ENCODE measurements around the gene SOAT2.

The SOAT2 gene

DNA sequence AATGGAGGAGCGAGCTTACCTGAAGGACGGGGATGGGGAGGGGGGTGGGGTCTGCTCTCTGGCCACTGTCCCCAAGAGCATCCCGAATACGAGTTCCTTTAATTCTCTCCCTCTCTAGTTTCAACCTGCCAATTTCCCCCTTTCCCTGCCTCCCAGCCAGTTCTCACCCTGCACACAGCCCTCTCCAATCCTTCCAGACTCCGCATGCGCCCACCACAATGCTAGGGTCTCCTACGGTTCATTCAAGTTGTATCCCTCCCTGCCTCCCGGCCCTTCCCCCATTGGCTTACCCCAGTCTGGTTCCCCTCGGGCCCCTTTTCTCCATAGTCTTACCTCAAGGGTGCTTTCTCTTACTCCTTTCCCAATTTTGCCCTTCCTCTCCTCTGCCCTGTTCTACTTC lies 6.5 kb upstream of the SOAT2 start:
- no peak for DNase-seq (ENCODE audit: low spot score)
- in situ Hi-C loops (cut with MboI; ENCODE audit: low pct_unique_long_range_greater_than_20kb, low sequenced_read_pairs, unreplicated experiment): no loop called here
- no peak for TF ChIP-seq CTCF (IDR thresholded peaks at IDR 0.05; ENCODE audit: extremely low read depth, insufficient read depth, missing control alignments)

DNA sequence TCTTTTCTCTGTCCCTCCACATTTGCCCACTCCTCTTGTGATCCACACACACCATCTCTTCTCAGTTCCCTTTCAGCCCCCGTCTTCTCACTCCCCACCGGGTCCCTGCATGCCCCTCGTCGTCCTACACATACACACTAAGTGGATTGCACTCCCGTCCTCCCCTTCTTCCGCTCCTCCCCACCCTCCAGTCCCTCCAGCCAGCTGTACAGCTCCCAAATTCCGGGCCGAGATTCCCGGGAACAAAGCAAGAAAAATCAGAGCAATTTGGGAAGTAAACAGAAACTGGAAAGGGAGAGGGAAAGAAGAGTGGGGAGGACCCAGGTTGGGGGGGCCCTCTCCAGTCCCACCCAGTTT lies 6.1 kb upstream of the SOAT2 start:
- TF ChIP-seq CTCF (IDR thresholded peaks at IDR 0.05; ENCODE audit: extremely low read depth, insufficient read depth, missing control alignments): no peak
- in situ Hi-C loops (cut with MboI; ENCODE audit: low pct_unique_long_range_greater_than_20kb, low sequenced_read_pairs, unreplicated experiment): no loop called here
- DNase-seq (ENCODE audit: low spot score): no peak

- no peak for TF ChIP-seq CTCF (IDR thresholded peaks at IDR 0.05; ENCODE audit: extremely low read depth, insufficient read depth, missing control alignments)
- in situ Hi-C loops (cut with MboI; ENCODE audit: low pct_unique_long_range_greater_than_20kb, low sequenced_read_pairs, unreplicated experiment): no loop called here
- DNase-seq (ENCODE audit: low spot score): peak; percentile 65
Observed at GRCh38 chr12:53097564-53098353, 5.5 kb upstream of the SOAT2 start, which contains the start of gene IGFBP6. Gene IGFBP6, plus strand, starts transcription at chr12:53097667. Its CDS starts 51 bp downstream, at chr12:53097718.

DNA sequence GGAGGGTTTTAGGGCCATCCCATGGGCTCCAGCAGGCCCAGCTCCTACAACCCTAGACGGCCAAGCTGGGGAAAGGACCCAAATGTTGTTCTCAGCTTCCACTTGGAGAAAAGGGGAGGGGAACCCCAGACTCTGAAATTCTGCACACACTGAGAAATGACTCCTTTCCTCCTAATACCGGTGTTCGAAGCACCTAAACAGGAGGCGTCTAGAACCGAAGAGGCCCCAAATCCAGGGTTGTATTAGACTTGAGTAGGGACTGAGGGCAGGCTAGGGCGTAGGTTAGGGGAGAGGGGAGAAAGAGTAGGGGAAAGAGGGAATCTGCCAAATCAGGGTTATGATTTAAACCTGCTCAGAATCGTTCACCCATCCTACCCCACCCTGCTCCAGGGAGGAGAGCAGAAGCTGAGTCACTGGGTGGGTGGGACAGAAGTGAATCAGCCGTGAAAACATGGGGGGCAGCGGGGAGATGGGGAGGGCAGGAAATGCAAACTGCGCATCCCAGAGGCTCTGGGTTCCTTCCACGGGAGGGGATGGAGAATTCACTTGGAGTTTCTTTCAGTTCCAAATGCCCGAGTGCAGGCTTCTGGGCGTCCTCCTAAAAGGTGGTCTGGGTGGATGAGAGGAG lies 4.8 kb upstream of the SOAT2 start:
- in situ Hi-C loops (cut with MboI; ENCODE audit: low pct_unique_long_range_greater_than_20kb, low sequenced_read_pairs, unreplicated experiment): no loop called here

DNA sequence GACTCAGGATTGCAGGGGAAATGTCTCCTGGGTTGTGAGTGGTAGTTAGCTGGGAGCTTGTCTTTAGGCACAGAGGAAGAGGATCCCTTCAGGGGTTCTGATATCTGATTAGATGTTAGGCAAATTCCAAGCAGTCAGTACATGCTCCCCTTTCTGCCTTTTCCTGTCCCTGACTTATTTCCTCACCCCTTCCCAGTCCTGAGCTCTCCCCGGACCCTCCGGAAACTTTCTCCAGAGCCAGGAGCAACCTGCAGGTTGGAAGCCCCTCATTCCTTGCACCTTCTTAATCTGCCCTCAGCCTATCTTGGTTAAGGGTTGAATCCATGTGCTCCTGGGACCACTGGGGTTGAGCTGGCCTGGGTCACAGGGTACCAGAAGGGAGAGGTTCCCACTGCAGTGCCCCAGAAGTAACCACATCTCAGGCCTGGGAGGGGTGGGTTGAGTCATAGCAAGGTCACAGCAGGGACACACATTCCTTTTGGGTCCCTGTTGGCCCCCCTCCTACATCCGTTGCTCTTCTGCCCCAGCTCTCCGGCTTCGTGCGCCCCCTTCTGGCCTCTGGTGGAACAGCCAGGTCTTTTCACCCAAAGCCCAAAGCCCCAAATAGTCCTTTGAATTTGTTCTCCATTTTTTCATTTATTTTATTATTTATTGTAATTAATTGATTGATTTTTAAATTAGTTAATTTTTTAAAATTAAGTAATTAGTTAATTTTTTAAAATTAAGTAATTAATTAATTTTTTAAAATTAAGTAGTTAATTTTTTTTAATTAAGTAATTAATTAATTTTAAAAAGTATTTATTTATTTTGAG lies 4.0 kb upstream of the SOAT2 start:
- peak; percentile 90 for DNase-seq (ENCODE audit: low spot score)
- TF ChIP-seq CTCF (IDR thresholded peaks at IDR 0.05; ENCODE audit: extremely low read depth, insufficient read depth, missing control alignments): peak; percentile 94
- in situ Hi-C loops (cut with MboI; ENCODE audit: low pct_unique_long_range_greater_than_20kb, low sequenced_read_pairs, unreplicated experiment): no loop called here

More for the DNA sequence above, 4.8 kb upstream of the SOAT2 start:
- TF ChIP-seq CTCF (IDR thresholded peaks at IDR 0.05; ENCODE audit: extremely low read depth, insufficient read depth, missing control alignments): no peak
- peak; percentile 39 for DNase-seq (ENCODE audit: low spot score)

DNA sequence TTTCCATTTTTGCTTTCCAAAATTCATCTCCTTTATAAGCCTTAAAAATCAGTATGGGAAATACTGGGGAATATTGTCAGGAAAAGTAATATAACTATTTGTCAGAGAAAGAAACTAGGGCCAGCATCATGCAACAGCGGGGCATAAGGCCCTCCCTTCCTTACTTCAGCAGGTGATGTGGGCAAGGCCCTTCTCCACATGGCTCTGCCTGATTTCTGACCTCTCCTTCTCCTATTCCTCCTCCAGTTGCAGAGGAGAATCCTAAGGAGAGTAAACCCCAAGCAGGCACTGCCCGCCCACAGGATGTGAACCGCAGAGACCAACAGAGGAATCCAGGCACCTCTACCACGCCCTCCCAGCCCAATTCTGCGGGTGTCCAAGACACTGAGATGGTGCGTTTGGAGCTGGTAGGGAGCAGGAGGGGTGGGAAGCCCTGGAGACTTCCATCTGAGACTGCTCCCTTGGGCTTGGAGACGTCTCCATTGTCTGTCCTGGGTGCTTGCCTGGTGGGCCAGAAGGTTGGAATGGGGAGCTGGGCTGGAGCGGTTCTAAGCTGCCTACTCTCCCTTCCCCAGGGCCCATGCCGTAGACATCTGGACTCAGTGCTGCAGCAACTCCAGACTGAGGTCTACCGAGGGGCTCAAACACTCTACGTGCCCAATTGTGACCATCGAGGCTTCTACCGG lies 2.7 kb upstream of the SOAT2 start:
- no peak for TF ChIP-seq CTCF (IDR thresholded peaks at IDR 0.05; ENCODE audit: extremely low read depth, insufficient read depth, missing control alignments)
- DNase-seq (ENCODE audit: low spot score): peak; percentile 12
- in situ Hi-C loops (cut with MboI; ENCODE audit: low pct_unique_long_range_greater_than_20kb, low sequenced_read_pairs, unreplicated experiment): no loop called here

All from GM13977 (cell line).